Measurements from ENCODE around the gene PDE10A. TPM values are rescaled to one million over a fixed set of nuclear protein-coding genes. Genes with fewer than 3 reads are reported as not detected.

The PDE10A gene
- total and polyA plus RNA-seq, 9 donors: 5.9 to 344 (median 88.7) TPM

DNA sequence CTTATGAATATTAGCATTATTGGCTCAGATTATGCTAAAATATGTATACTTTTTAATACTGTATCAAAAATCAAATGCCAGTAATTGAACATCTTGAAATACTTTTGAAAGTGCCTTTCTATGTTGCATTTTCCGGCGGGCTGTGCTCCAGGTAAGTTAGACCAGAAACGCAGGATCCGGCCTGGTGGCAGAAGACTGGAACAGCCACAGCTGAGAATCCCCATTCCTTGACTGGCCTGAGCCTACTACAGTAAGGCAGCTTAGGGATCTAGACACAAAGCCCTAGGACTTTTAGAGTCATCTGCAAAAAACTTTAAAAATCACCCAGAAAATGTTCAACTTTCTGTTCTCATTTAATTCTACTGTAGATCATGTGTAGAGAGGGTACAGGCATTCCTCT lies 214.8 kb downstream of the PDE10A start:
- WGBS, 3 donors: 97 to 98% (median 97%) methylated on average over 4 of the region's 4 CpGs
- intact Hi-C loops (cut with DNase I): loop anchor here in 2 of 4 donors (10.0 kb wide), 1 partner anchor 407 kb away; no protein-coding TSS in a partner anchor
- H3K9me3 ChIP-seq: no peaks in the 10 kb centered on the region

DNA sequence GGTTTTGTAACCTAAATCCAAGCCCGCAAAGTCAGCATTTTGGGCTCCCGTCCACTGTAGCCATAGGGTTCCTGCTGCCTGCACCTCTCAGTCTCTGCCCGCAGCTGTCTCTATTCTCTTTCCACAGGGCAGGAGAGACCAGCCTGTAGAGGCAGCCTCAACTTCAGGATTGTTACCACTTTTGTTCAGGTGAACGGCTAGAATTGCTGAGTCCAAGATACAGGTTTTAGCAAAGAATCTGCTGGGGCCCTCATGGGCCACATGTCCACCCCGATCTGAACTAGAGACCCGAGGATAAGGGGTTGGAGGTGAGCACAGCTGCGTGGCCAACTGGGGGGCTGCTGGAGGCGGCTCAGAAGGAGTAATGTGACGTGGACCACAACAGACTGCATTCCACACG lies 215.9 kb downstream of the PDE10A start:
- Histone ChIP-seq H3K4me3 (no peak overlapping the region), H3K4me1 (ENCODE audit: insufficient read depth) (no peaks in the 10 kb centered on the region), H3K9me3 (no peaks in the 10 kb centered on the region), H3K27me3 (no peaks in the 10 kb centered on the region), H3K27ac (no peak overlapping the region), H3K36me3 (no peaks in the 10 kb centered on the region)
- WGBS, 3 donors: 88 to 98% (median 91%) methylated on average over 10 of the region's 10 CpGs
- DNase-seq: no peak
- intact Hi-C loops (cut with DNase I): loop anchor here in 2 of 4 donors (10.0 kb wide), 1 partner anchor 408 kb away; no protein-coding TSS in a partner anchor
- no peak for TF ChIP-seq POLR2A (IDR thresholded peaks at IDR 0.05)
- TF ChIP-seq, protein P1, sequence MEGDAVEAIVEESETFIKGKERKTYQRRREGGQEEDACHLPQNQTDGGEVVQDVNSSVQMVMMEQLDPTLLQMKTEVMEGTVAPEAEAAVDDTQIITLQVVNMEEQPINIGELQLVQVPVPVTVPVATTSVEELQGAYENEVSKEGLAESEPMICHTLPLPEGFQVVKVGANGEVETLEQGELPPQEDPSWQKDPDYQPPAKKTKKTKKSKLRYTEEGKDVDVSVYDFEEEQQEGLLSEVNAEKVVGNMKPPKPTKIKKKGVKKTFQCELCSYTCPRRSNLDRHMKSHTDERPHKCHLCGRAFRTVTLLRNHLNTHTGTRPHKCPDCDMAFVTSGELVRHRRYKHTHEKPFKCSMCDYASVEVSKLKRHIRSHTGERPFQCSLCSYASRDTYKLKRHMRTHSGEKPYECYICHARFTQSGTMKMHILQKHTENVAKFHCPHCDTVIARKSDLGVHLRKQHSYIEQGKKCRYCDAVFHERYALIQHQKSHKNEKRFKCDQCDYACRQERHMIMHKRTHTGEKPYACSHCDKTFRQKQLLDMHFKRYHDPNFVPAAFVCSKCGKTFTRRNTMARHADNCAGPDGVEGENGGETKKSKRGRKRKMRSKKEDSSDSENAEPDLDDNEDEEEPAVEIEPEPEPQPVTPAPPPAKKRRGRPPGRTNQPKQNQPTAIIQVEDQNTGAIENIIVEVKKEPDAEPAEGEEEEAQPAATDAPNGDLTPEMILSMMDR (IDR thresholded peaks at IDR 0.05): no peak
- no peak for TF ChIP-seq EP300 (IDR thresholded peaks at IDR 0.05)

More for the DNA sequence above, 214.8 kb downstream of the PDE10A start:
- Histone ChIP-seq H3K27ac (no peak overlapping the region), H3K27me3 (no peaks in the 10 kb centered on the region), H3K36me3 (no peaks in the 10 kb centered on the region), H3K4me1 (ENCODE audit: insufficient read depth) (no peaks in the 10 kb centered on the region), H3K4me3 (no peak overlapping the region)
- DNase-seq: no peak
- TF ChIP-seq EP300 (IDR thresholded peaks at IDR 0.05) (no peak), POLR2A (IDR thresholded peaks at IDR 0.05) (no peak)
- TF ChIP-seq, protein P1 (IDR thresholded peaks at IDR 0.05): no peak

DNA sequence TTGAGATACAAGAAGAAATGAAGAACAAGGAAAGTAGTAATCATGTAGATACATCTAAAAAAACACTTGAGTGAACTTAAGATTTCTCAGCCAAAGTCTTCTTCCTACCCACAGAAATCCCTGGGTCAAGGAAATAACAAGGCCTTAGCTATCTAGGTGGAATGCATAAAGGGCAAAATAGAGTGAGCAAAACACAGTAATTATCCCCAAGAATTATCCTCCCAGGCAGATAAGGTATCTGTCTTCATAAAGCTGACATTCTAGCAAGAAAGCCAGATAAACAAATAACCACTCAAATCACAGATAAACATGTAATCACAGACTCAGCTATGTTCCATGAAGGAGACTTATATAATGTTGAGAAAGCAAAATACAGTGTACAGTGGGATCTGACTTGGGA lies 216.7 kb downstream of the PDE10A start:
- Histone ChIP-seq H3K27ac (no peak overlapping the region), H3K27me3 (no peaks in the 10 kb centered on the region), H3K9me3 (no peaks in the 10 kb centered on the region), H3K36me3 (no peaks in the 10 kb centered on the region), H3K4me1 (ENCODE audit: insufficient read depth) (no peaks in the 10 kb centered on the region), H3K4me3 (no peak overlapping the region)
- no peak for DNase-seq
- intact Hi-C loops (cut with DNase I): loop anchor here in 2 of 4 donors (10.0 kb wide), 1 partner anchor 408 kb away; no protein-coding TSS in a partner anchor
- TF ChIP-seq POLR2A (IDR thresholded peaks at IDR 0.05) (no peak), EP300 (IDR thresholded peaks at IDR 0.05) (no peak)
- TF ChIP-seq, protein P1 (IDR thresholded peaks at IDR 0.05): no peak

- DNase-seq: no peak
- Histone ChIP-seq H3K4me1 (ENCODE audit: insufficient read depth) (no peaks in the 10 kb centered on the region), H3K4me3 (no peak overlapping the region), H3K27ac (no peak overlapping the region), H3K36me3 (no peaks in the 10 kb centered on the region), H3K9me3 (no peaks in the 10 kb centered on the region), H3K27me3 (no peaks in the 10 kb centered on the region)
- WGBS, 3 donors: 98 to 100% (median 99%) methylated on average over 4 of the region's 4 CpGs
- TF ChIP-seq, protein P1 (IDR thresholded peaks at IDR 0.05): no peak
- TF ChIP-seq POLR2A (IDR thresholded peaks at IDR 0.05) (no peak), EP300 (IDR thresholded peaks at IDR 0.05) (no peak)
- intact Hi-C loops (cut with DNase I): loop anchor here in 2 of 4 donors (10.0 kb wide), 1 partner anchor 411 kb away; no protein-coding TSS in a partner anchor
Measured at GRCh38 chr6:165443462-165443861, 219.6 kb downstream of the PDE10A start.

Data from ovary (tissue), 9 donors.